IMR-90 (cell line): Measurements from ENCODE around the gene EGFL7. TPM values are rescaled to one million over a fixed set of nuclear protein-coding genes. Genes with fewer than 3 reads are reported as not detected.

ENCODE experiments used
- ATAC-seq: fragments of 200-7000 bp; cut with Tn5 transposase; 2 replicates; pipeline ENCODE4 v1.9.1; 2020; ENCODE audit warnings: low read depth, mild to moderate bottlenecking, moderate library complexity
- BruUV-seq: library from RNA; stranded (reverse); fragments of 400-500 nt; replicated peaks from 2 replicates; lab custom pipeline; 2021; lab: Mats Ljungman, UMichigan
- CTCF ChIA-PET: fragments of 300-600 bp; formaldehyde crosslinking; extraction: SDS; loops from one replicate; lab custom pipeline; 2021; ENCODE audit warnings: antibody characterized with exemption; lab: Yijun Ruan, JAX
- POLR2A ChIA-PET: fragments of 300-600 bp; sonication (Branson Sonifier 250); formaldehyde crosslinking; loops from one replicate; lab custom pipeline; 2022; ENCODE audit warnings: antibody characterized with exemption; ENCODE audit not compliant: unreplicated experiment; lab: Charles Lee
- DNase-seq: peaks from one replicate; pipeline ENCODE4 v3.0.0; 2013
- H2AFZ ChIP-seq: replicated peaks from 2 replicates; pipeline ENCODE3; 2013; ENCODE audit warnings: low read length, mild to moderate bottlenecking; ENCODE audit not compliant: poor library complexity
- H2AK5ac ChIP-seq: 2 replicates; pipeline ENCODE4 v1.6.1; 2013; ENCODE audit warnings: low read depth, low read length, inconsistent platforms
- H2AK9ac ChIP-seq: replicated peaks from 2 replicates; pipeline ENCODE3; 2013; ENCODE audit warnings: mild to moderate bottlenecking, low read depth, low read length, moderate library complexity; ENCODE audit not compliant: poor library complexity
- H2BK120ac ChIP-seq: 2 replicates; pipeline ENCODE4 v1.6.1; 2013; ENCODE audit warnings: low read depth, low read length, inconsistent platforms
- H2BK15ac ChIP-seq: 3 replicates; pipeline ENCODE4 v1.6.1; 2013; ENCODE audit warnings: low read depth, low read length, inconsistent platforms
- H2BK20ac ChIP-seq: 2 replicates; pipeline ENCODE4 v1.6.1; 2013; ENCODE audit warnings: low read depth, mild to moderate bottlenecking, inconsistent platforms, low read length, moderate library complexity
- H2BK5ac ChIP-seq: 2 replicates; pipeline ENCODE4 v1.6.1; 2013; ENCODE audit warnings: mild to moderate bottlenecking, low read depth, low read length, inconsistent platforms; ENCODE audit not compliant: poor library complexity, severe bottlenecking
- H3K14ac ChIP-seq: replicated peaks from 2 replicates; pipeline ENCODE4 v1.6.1; 2013; ENCODE audit warnings: low read depth, low read length, inconsistent platforms
- H3K18ac ChIP-seq: 2 replicates; pipeline ENCODE4 v1.6.1; 2013; ENCODE audit warnings: low read depth, low read length, control low read depth
- H3K23ac ChIP-seq: 2 replicates; pipeline ENCODE4 v1.6.1; 2013; ENCODE audit warnings: low read depth, low read length, inconsistent platforms
- H3K27ac ChIP-seq: 2 replicates; pipeline ENCODE4 v1.5.1; 2013; ENCODE audit warnings: mild to moderate bottlenecking, control low read depth, low read length; ENCODE audit not compliant: insufficient read depth
- H3K27me3 ChIP-seq: 2 replicates; pipeline ENCODE4 v1.6.1; 2013; ENCODE audit warnings: low read length; ENCODE audit not compliant: control insufficient read depth, insufficient read depth
- H3K36me3 ChIP-seq: 2 replicates; pipeline ENCODE4 v1.6.1; 2013; ENCODE audit warnings: low read length, mixed read lengths; ENCODE audit not compliant: control insufficient read depth, insufficient read depth
- H3K4ac ChIP-seq: 2 replicates; pipeline ENCODE4 v1.6.1; 2013; ENCODE audit warnings: low read depth, low read length, inconsistent platforms
- H3K4me1 ChIP-seq: 2 replicates; pipeline ENCODE4 v1.6.1; 2013; ENCODE audit warnings: low read length, mixed read lengths; ENCODE audit not compliant: control insufficient read depth, insufficient read depth
- H3K4me2 ChIP-seq: 2 replicates; pipeline ENCODE4 v1.6.1; 2013; ENCODE audit warnings: low read depth, mild to moderate bottlenecking, control low read depth, low read length, moderate library complexity
- H3K4me3 ChIP-seq: 2 replicates; pipeline ENCODE4 v1.5.1; 2013; ENCODE audit warnings: low read depth, mild to moderate bottlenecking, control low read depth, low read length, moderate library complexity; ENCODE audit not compliant: insufficient read depth
- H3K56ac ChIP-seq: 2 replicates; pipeline ENCODE4 v1.6.1; 2013; ENCODE audit warnings: low read length, inconsistent platforms; ENCODE audit not compliant: insufficient read depth; ENCODE audit errors: extremely low read depth
- H3K79me1 ChIP-seq, 2 experiments: 2 replicates each; pipeline ENCODE4 v1.6.1; 2013; ENCODE audit warnings: low read length in 2 of 2, inconsistent platforms in 1 of 2, low read depth in 1 of 2
- H3K9ac ChIP-seq: 2 replicates; pipeline ENCODE4 v1.6.1; 2013; ENCODE audit warnings: low read depth, low read length, control low read depth
- H3K9me1 ChIP-seq: 2 replicates; pipeline ENCODE4 v1.6.1; 2013; ENCODE audit warnings: low read length, inconsistent platforms; ENCODE audit not compliant: insufficient read depth
- H3K9me3 ChIP-seq: 2 replicates; pipeline ENCODE4 v1.6.1; 2013; ENCODE audit warnings: low read length; ENCODE audit not compliant: control insufficient read depth, insufficient read depth
- H4K20me1 ChIP-seq: 2 replicates; pipeline ENCODE4 v1.6.1; 2013; ENCODE audit warnings: low read length, inconsistent platforms; ENCODE audit not compliant: insufficient read depth
- H4K5ac ChIP-seq: 2 replicates; pipeline ENCODE4 v1.6.1; 2013; ENCODE audit warnings: mild to moderate bottlenecking, low read depth, low read length, control low read depth
- H4K8ac ChIP-seq, 2 experiments: 2 replicates each; pipeline ENCODE4 v1.6.1; 2013; ENCODE audit warnings: low read depth in 2 of 2, low read length in 2 of 2, control low read depth in 1 of 2, inconsistent platforms in 1 of 2
- H4K91ac ChIP-seq: 2 replicates; pipeline ENCODE4 v1.6.1; 2013; ENCODE audit warnings: low read depth, low read length, inconsistent platforms; ENCODE audit not compliant: insufficient read depth
- BHLHE40 ChIP-seq: fragments of 150-350 bp; IDR thresholded peaks from 2 replicates; pipeline ENCODE4 v1.6.1; 2016; ENCODE audit warnings: mild to moderate bottlenecking, low read depth, low read length
- CTCF ChIP-seq: conservative IDR thresholded peaks from 2 replicates; pipeline ENCODE4 v1.5.1; 2012; ENCODE audit warnings: mild to moderate bottlenecking, low read depth, low read length, improper control_type of control experiment
- ELK1 ChIP-seq: fragments of 150-350 bp; IDR thresholded peaks from 2 replicates; pipeline ENCODE4 v1.6.1; 2016; ENCODE audit warnings: low read depth, mild to moderate bottlenecking, low read length, moderate library complexity, borderline replicate concordance
- FOS ChIP-seq: fragments of 150-350 bp; IDR thresholded peaks from 2 replicates; pipeline ENCODE4 v1.6.1; 2016; ENCODE audit warnings: low read depth, low read length
- MAZ ChIP-seq: IDR thresholded peaks from 2 replicates; pipeline ENCODE4 v1.6.1; 2012; ENCODE audit warnings: low read depth, mild to moderate bottlenecking, low read length, improper control_type of control experiment, moderate library complexity, borderline replicate concordance
- RAD21 ChIP-seq: IDR thresholded peaks from 2 replicates; pipeline ENCODE4 v1.6.1; 2012; ENCODE audit warnings: low read length, improper control_type of control experiment
- RCOR1 ChIP-seq: IDR thresholded peaks from 2 replicates; pipeline ENCODE4 v1.6.1; 2012; ENCODE audit warnings: mild to moderate bottlenecking, low read length, improper control_type of control experiment; ENCODE audit not compliant: insufficient replicate concordance
- RFX5 ChIP-seq: IDR thresholded peaks from 2 replicates; pipeline ENCODE4 v1.8.0; 2012; ENCODE audit warnings: low read depth, mild to moderate bottlenecking, low read length, moderate library complexity
- SMC3 ChIP-seq: fragments of 150-350 bp; IDR thresholded peaks from 2 replicates; pipeline ENCODE4 v1.6.1; 2016; ENCODE audit warnings: low read depth, mild to moderate bottlenecking, antibody characterized with exemption, low read length, moderate library complexity
- USF2 ChIP-seq: fragments of 150-350 bp; IDR thresholded peaks from 2 replicates; pipeline ENCODE4 v1.6.1; 2017; ENCODE audit warnings: mild to moderate bottlenecking, antibody characterized with exemption, low read length, low read depth
- WGBS, 2 experiments: methylation state at CpG; one replicate each; pipeline versions ENCODE4 v1.1.5 to v1.1.7; 2013; ENCODE audit warnings: missing lambda C conversion rate in 2 of 2; ENCODE audit not compliant: insufficient read length in 1 of 2; ENCODE audit errors: extremely low coverage in 2 of 2; 5-methylcytosine and 5-hydroxymethylcytosine counted together
- dilution Hi-C: fragments of 300-500 bp; cut with HindIII; formaldehyde crosslinking; loops from one replicate; pipeline ENCODE4 v1.14.3; 2018; ENCODE audit warnings: low sequenced_read_pairs; ENCODE audit not compliant: unreplicated experiment
- in situ Hi-C: fragments of 300-500 bp; cut with MboI; formaldehyde crosslinking; loops from 3 replicates; pipeline ENCODE4 v1.14.3; 2019; ENCODE audit warnings: low sequenced_read_pairs, inconsistent platforms, mixed read lengths
- intact Hi-C: fragments of 100-400 bp; cut with micrococcal nuclease; formaldehyde crosslinking; loops from 2 replicates; pipeline ENCODE4 v1.10.0; 2022
- polyA plus RNA-seq, 3 experiments: library from polyadenylated mRNA; depleted of rRNA; stranded (reverse); fragments of >200 nt; gene quantifications; 2 replicates each; pipeline ENCODE4 v1.2.3, GENCODE V29; 2012; ENCODE audit warnings: low replicate concordance in 1 of 3
- total RNA-seq: library from RNA; depleted of rRNA; stranded (reverse); fragments of >200 nt; gene quantifications from 2 replicates; pipeline ENCODE4 v1.2.3, GENCODE V29; 2012

The EGFL7 gene
- total and polyA plus RNA-seq, 2 of the 4 experiments (the other 2 are of a cell fraction) = 2.2 to 10.4 TPM

GRCh38 chr9:136664000-136664915 lies 1.5 kb downstream of the EGFL7 start (continued):
- no peak for TF ChIP-seq RCOR1

- intact Hi-C loops (no loop called here), in situ Hi-C loops (no loop called here), dilution Hi-C loops (no loop called here)
- Histone ChIP-seq H3K9me3 (no peaks in the 10 kb centered on the region), H4K20me1 (no peaks in the 10 kb centered on the region; the same call in 1 of the 2 replicates), H3K4me1 (peaks cover 4% of the 10 kb centered on the region; the same call in 1 of the 2 replicates), H2AK9ac (peak overlapping the region; percentile 76), H3K4me3 (peak overlapping the region; percentile 50), H3K4me2 (peak overlapping the region; percentile 54), H4K8ac (no peak overlapping the region), H3K36me3 (no peaks in the 10 kb centered on the region), H2AK5ac (no peak overlapping the region), H3K56ac (no peak overlapping the region), H3K4ac (no peak overlapping the region), H3K9me1 (no peaks in the 10 kb centered on the region), H3K9ac (no peak overlapping the region), H2BK20ac (no peak overlapping the region), H3K79me1 (no peaks in the 10 kb centered on the region), H2BK15ac (no peak overlapping the region), H3K23ac (no peak overlapping the region), H4K91ac (no peak overlapping the region), H2BK5ac (no peak overlapping the region), H3K27me3 (peaks cover 34% of the 10 kb centered on the region; the same call in 1 of the 2 replicates), H4K5ac (no peak overlapping the region), H3K18ac (no peak overlapping the region), H2BK120ac (no peak overlapping the region), H3K14ac (no peak overlapping the region), H3K27ac (no peak overlapping the region), H2AFZ (peak overlapping the region; percentile 81)
- ChIA-PET POLR2A (no interaction called here), CTCF (no interaction called here)
- BruUV-seq = no TSS peak
- DNase-seq (no peak), ATAC-seq (peak; percentile 38)
- WGBS, 2 experiments = 17% methylated on average over 37 of the region's 49 CpGs; no CpG with 5 or more reads in 1 of the 2 experiments
- no peak for TF ChIP-seq USF2
- TF ChIP-seq RCOR1 = no peak
- TF ChIP-seq RAD21 = no peak
- TF ChIP-seq BHLHE40 = no peak
- no peak for TF ChIP-seq FOS
- peak; percentile 30 for TF ChIP-seq CTCF
- no peak for TF ChIP-seq SMC3
- TF ChIP-seq ELK1 = no peak
- 0 out of 2 replicates have a peak, but pooled peaks have one; percentile 9 for TF ChIP-seq MAZ
- no peak for TF ChIP-seq RFX5
These were observed 2.5 kb downstream of the EGFL7 start for GRCh38 chr9:136665111-136665703.
